PC-3 (cell line): ENCODE results near the gene IGFBP4. TPM values are rescaled to one million over a fixed set of nuclear protein-coding genes. Genes with fewer than 3 reads are reported as not detected.

Source experiments
- ATAC-seq: fragments of 200-7000 bp; cut with Tn5 transposase; 2 replicates; pipeline ENCODE4 v1.9.1; 2020; ENCODE audit warnings: mild to moderate bottlenecking, moderate library complexity
- BruUV-seq: library from RNA; stranded (reverse); fragments of 400-500 nt; replicated peaks from 2 replicates; lab custom pipeline; 2021; lab: Mats Ljungman, UMichigan
- CTCF ChIA-PET: fragments of 300-600 bp; sonication (Branson Sonifier 250); formaldehyde crosslinking; loops from one replicate; lab custom pipeline; 2022; ENCODE audit warnings: antibody characterized with exemption; lab: Charles Lee
- POLR2A ChIA-PET: fragments of 300-600 bp; sonication (Branson Sonifier 250); formaldehyde crosslinking; loops from one replicate; lab custom pipeline; 2022; ENCODE audit warnings: antibody characterized with exemption; ENCODE audit not compliant: unreplicated experiment; lab: Charles Lee
- DNase-seq: peaks from one replicate; pipeline ENCODE4 v3.0.0-alpha.2; 2015
- H2AFZ ChIP-seq: fragments of 300-600 bp; sonication (generic); 2 replicates; pipeline ENCODE4 v1.6.0; 2016; ENCODE audit warnings: antibody characterized with exemption, low read length
- H3F3A ChIP-seq: fragments of 300-600 bp; sonication (generic); one replicate; pipeline ENCODE4 v1.6.0; 2017; ENCODE audit warnings: antibody characterized with exemption, low read length, control low read depth, mild to moderate bottlenecking; ENCODE audit not compliant: unreplicated experiment
- H3K27ac ChIP-seq: fragments of 300-600 bp; sonication (generic); 2 replicates; pipeline ENCODE4 v1.5.1; 2016; ENCODE audit warnings: mild to moderate bottlenecking, low read length
- H3K27me3 ChIP-seq: fragments of 300-600 bp; sonication (generic); 2 replicates; pipeline ENCODE4 v1.6.1; 2016; ENCODE audit warnings: low read length, mixed read lengths
- H3K36me3 ChIP-seq: fragments of 300-600 bp; sonication (generic); 2 replicates; pipeline ENCODE4 v1.6.1; 2016; ENCODE audit warnings: low read depth, mixed run types, low read length, mixed read lengths
- H3K4me1 ChIP-seq: fragments of 300-600 bp; sonication (generic); 2 replicates; pipeline ENCODE4 v1.5.1; 2016; ENCODE audit warnings: low read length; ENCODE audit not compliant: insufficient read depth
- H3K4me2 ChIP-seq: fragments of 300-600 bp; sonication (generic); 2 replicates; pipeline ENCODE4 v1.6.0; 2016; ENCODE audit warnings: low read length
- H3K4me3 ChIP-seq: fragments of 300-600 bp; sonication (generic); 2 replicates; pipeline ENCODE4 v1.5.1; 2016; ENCODE audit warnings: mild to moderate bottlenecking, low read length, mixed read lengths
- H3K79me2 ChIP-seq: fragments of 300-600 bp; sonication (generic); 2 replicates; pipeline ENCODE4 v1.6.1; 2017; ENCODE audit warnings: low read length, mixed read lengths
- H3K9ac ChIP-seq: fragments of 300-600 bp; sonication (generic); 2 replicates; pipeline ENCODE4 v1.6.0; 2016; ENCODE audit warnings: mild to moderate bottlenecking, low read length
- H3K9me2 ChIP-seq: fragments of 300-600 bp; sonication (generic); replicated peaks from 2 replicates; pipeline ENCODE4 v1.6.1; 2016; ENCODE audit warnings: mixed run types, low read length, mixed read lengths
- H3K9me3 ChIP-seq: fragments of 300-600 bp; sonication (generic); 2 replicates; pipeline ENCODE4 v1.6.1; 2016; ENCODE audit warnings: low read length, mixed read lengths
- H4K20me1 ChIP-seq: fragments of 300-600 bp; sonication (generic); 2 replicates; pipeline ENCODE4 v1.6.1; 2016; ENCODE audit warnings: low read length, mixed read lengths
- CTCF ChIP-seq: fragments of 300-600 bp; sonication (generic); conservative IDR thresholded peaks from 2 replicates; pipeline ENCODE4 v1.5.1; 2017; ENCODE audit warnings: antibody characterized with exemption, low read depth, mild to moderate bottlenecking, low read length
- EZH2 ChIP-seq: fragments of 300-600 bp; sonication (generic); IDR thresholded peaks from one replicate; pipeline ENCODE4 v1.6.1; 2017; ENCODE audit warnings: antibody characterized with exemption, mild to moderate bottlenecking, low read length; ENCODE audit not compliant: unreplicated experiment
- EZH2phosphoT487 ChIP-seq: fragments of 300-600 bp; sonication (generic); IDR thresholded peaks from 2 replicates; pipeline ENCODE4 v1.6.1; 2018; ENCODE audit warnings: mild to moderate bottlenecking, antibody characterized with exemption, low read length, borderline replicate concordance
- intact Hi-C: fragments of 100-400 bp; cut with micrococcal nuclease; formaldehyde crosslinking; loops from 2 replicates; pipeline ENCODE4 v1.9.0; 2023
- total RNA-seq: library from RNA; depleted of rRNA; stranded (reverse); fragments of >200 nt; gene quantifications from 2 replicates; pipeline ENCODE4 v1.2.3, GENCODE V29; 2014

IGFBP4 gene
- total RNA-seq, 1 experiment from 2014 or later: 164 TPM

- Histone ChIP-seq H3K4me3 (no peak overlapping the region), H3K36me3 (peaks cover 35% of the 10 kb centered on the region), H3K9ac (no peak overlapping the region), H3F3A (peaks cover 6% of the 10 kb centered on the region), H3K27ac (no peak overlapping the region), H2AFZ (no peak overlapping the region), H3K9me2 (no peaks in the 10 kb centered on the region), H4K20me1 (no peaks in the 10 kb centered on the region), H3K79me2 (no peaks in the 10 kb centered on the region), H3K4me2 (no peak overlapping the region), H3K9me3 (no peaks in the 10 kb centered on the region), H3K27me3 (no peaks in the 10 kb centered on the region), H3K4me1 (0 out of 2 replicates have a peak, but pooled peaks cover 2% of the 10 kb centered on the region)
- no peak for TF ChIP-seq CTCF
- TF ChIP-seq EZH2phosphoT487: no peak
- TF ChIP-seq EZH2: no peak
- intact Hi-C loops: no loop called here
- DNase-seq (peak; percentile 37), ATAC-seq (no peak)
- ChIA-PET CTCF (no interaction called here), POLR2A (interaction anchor here (0.5 kb wide), 1 partner anchor 644 kb away, joined by 3 read pairs; no protein-coding TSS in a partner anchor)
- BruUV-seq: no TSS peak
Observed at GRCh38 chr17:40457964-40458791, 14.9 kb downstream of the IGFBP4 start.

GRCh38 chr17:40458851-40459482, 15.7 kb downstream of the IGFBP4 start:
- intact Hi-C loops: no loop called here
- H3K27me3 ChIP-seq: no peaks in the 10 kb centered on the region
- TF ChIP-seq EZH2phosphoT487 (no peak), CTCF (no peak), EZH2 (no peak)
- POLR2A ChIA-PET: no interaction called here
- H3K27ac ChIP-seq: no peak overlapping the region
- H3K9me3 ChIP-seq: no peaks in the 10 kb centered on the region
- H3K4me1 ChIP-seq: no peaks in the 10 kb centered on the region
- no peak overlapping the region for H3K4me2 ChIP-seq
- H4K20me1 ChIP-seq: no peaks in the 10 kb centered on the region
- no peak overlapping the region for H3K4me3 ChIP-seq
- peaks cover 6% of the 10 kb centered on the region for H3F3A ChIP-seq
- ATAC-seq: no peak
- H3K9ac ChIP-seq: no peak overlapping the region
- no peak for DNase-seq
- BruUV-seq: no TSS peak
- H3K79me2 ChIP-seq: no peaks in the 10 kb centered on the region
- CTCF ChIA-PET: interaction anchor here (0.7 kb wide), 1 partner anchor 10 kb away, joined by 3 read pairs; no protein-coding TSS in a partner anchor
- no peaks in the 10 kb centered on the region for H3K9me2 ChIP-seq
- peaks cover 28% of the 10 kb centered on the region for H3K36me3 ChIP-seq
- H2AFZ ChIP-seq: no peak overlapping the region
